NCI-H1105 (cell line): ENCODE data around the gene NUDT3.
"Not testable (repeated sequence)": the region's sequence is repeated elsewhere in the genome, so short reads cannot be mapped to it uniquely, and the experiment has no call there.

Experiments used
- DNase-seq: peaks from one replicate; lab custom pipeline; 2025; lab: John Stamatoyannopoulos, UW

The NUDT3 gene

DNA sequence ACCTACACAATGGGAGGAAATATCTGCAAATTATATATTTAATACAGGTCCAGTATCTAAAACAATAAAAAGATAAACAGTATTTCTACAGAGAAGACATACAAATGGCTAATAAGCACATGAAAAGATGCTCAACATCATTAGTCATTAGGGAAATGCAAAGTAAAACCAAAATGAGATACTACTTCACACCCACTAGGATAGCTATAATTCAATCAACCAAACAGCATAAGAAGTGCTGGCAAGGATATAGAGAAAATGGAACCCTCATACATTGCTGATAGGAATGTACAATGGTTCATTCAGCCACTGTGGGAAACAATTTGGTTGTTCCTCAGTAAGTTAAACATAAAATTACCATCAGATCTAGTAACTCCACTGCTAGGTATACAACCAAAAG lies 48.7 kb downstream of the NUDT3 start:
- no peak for DNase-seq

DNA sequence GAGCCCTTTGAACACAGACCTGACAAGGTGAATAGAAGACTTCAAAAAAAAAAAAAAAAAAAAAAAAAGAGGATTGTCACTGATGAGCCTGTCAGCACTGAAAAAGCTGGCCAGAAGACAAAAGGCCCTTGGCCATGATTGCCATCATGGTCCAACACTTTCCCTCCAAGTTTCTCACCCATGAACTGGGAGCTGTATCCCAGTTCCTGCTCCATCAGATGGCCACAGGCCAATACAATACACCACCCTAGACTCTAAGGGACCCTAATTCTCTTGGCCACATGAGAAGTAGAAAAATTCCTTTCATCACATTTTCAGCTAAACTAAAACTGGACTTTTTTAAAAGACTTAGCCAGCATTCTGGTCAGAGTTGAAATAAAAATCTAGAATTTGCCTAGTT lies 50.2 kb downstream of the NUDT3 start:
- no peak for DNase-seq

DNA sequence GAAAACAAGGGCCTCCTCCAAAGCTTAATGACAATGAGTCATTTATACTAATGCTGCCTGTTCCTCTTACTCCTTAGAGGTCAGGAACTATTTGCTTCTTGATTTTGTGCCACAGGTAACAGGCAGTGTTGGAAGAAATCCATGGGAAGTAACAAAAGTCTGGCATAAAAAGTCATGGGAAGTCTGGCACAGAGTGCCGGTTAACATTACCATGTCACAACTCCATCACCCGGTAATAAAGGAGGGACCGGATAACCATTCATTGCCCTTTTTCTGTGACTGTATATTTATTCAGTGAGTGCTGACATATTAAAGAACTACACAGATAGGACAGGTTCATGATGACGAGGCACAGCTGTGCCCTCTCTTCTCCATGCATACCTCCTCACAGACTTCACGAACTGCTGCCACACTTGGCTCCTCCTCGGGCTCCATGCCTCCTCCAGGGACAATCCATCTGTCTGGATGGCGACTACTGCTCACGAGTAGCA lies 50.9 kb downstream of the NUDT3 start:
- no peak for DNase-seq

DNA sequence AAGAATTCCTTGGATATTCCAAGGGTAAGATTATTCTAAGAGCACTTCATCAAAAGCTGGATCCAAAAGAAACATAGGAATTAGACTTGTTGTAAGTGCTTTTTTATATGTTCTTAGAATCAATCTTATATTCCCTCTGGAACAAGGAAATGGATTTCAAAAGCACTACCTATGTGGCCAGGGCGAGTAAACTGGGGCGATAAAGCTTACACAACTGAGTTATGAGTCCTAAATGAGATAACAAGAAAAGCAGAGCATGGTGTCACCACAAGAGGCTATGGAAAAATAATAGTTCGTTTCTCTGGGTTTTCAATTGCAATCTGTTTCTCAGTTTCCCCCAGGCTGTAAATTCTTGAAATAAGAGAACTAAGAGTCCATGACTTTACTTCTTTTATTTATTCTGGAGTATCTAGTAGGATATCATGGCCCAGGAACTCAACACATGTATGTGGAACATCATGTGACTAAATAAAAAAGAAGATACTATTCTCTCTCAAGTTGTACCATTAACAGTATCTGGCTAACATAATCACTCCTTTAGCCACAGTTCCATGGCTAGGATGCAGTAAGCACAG lies 51.5 kb downstream of the NUDT3 start:
- DNase-seq: no peak

DNA sequence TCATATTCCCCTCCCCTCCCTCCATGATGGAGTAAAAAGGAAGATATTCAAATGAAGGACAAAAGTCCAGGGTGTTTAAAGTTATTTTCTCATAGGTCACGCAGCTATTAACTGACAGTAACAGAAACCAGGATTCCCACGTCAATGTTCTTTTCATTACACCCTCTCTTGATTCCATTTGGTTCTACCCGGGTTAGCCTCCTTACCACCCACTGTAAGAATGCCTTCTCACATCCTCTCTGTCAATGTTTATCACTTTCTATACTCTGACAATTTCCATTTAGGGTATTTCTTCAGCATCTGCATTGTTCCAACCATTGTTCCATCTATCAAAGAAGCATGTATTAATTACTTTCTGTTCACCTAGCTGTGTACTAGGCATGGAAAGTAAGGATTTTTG lies 52.1 kb downstream of the NUDT3 start:
- no peak for DNase-seq

DNA sequence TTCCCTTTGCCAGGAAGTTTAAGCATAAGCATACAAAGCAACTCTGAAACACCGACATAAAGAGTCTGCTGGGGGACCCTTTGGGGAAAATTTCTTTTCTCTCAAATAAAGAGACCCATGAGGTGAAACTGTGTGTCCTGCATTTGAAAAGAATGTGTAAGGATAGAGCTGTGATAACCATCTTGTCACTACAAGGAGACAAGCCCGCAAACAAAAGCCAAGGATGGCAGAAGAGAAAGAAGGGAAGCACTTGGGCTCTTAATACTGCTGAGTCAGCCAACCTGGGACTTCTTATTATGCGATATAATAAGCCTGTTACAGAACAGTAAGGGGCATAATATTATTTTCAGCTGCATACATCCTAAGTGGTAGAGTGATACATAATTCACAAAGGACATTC lies 52.5 kb downstream of the NUDT3 start:
- no peak for DNase-seq

DNA sequence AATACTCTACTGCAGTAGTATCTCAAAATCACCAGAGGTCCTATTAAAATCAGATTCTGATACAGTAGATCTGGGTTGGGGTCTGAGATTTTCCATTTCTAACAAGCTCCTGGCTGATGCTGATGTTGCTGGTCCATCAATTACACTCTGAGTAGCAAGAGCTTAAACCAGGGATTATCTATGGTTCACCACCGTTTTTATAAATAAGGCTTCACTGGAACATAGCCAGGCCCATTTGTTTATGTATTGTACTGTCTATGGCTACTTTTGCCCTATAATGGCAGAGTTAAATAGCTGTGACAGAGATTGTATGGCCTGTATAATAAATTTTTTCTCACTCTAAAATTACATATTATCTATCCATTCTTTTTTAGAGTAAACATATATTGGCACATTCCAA lies 53.0 kb downstream of the NUDT3 start:
- DNase-seq: no peak

DNA sequence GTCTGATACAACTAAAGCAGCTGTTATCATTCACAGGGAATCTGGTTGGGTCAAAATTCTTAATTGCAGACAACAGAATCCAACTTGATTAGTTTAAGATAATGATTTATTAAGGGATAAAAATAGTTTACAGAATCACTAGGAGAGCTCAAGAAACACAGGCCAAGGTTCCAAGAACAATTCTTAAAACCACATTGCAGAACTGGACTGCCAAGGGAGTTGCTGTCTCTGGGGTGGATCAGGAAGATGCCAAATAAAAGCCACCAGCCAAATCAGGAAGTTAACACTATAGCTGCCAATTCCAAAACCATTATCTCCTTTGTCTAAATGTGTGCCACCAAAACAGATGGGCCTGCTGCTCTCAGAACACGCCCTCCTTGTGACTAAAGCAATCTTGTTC lies 53.7 kb downstream of the NUDT3 start:
- no peak for DNase-seq

DNA sequence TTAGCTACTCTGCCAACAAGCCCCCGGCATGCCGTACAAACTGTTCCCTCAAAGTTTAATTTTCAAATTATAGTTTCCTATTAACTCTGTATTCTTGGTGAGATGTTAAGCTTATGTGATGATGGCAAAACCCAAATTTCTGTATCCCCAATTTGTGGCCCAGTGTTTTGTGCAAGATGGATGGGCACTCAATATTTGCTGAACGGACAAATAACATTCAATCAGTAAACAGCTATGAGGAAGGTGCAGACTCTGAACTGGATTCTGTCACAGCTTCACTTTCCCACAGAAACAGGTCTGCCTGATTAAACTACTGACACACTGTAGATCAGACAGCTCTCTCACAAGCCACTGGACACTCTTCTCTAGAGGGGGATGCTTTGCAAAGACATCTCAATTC lies 54.1 kb downstream of the NUDT3 start:
- no peak for DNase-seq

DNA sequence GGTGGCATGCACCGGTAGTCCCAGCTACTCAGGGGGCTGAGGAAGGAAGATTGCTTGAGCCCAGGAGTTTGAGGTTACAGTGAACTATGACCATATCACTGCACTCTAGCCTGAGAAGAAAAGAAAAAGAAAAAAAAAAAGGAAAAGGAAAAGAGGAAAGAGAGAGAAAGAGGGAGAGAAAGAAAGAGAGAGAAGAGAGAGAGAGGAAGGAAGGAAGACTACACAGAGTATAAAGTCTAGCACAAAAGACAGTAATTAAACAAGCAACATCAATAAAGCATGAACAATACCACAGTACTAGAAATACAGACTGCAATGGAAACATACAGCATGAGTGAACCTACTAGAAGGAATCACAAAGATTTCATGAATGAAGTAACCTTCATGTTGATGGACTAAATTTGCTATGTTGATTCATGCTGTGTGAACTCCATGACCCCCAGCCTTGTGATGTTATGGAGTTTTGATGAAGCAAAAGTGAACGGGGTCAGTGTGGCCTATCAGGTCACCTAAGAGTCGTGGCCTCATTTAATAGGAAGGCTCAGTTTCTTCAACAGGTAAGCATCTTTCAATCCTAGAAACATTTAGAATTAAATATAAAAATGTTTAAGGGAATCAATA lies 57.6 kb downstream of the NUDT3 start:
- no peak for DNase-seq

DNA sequence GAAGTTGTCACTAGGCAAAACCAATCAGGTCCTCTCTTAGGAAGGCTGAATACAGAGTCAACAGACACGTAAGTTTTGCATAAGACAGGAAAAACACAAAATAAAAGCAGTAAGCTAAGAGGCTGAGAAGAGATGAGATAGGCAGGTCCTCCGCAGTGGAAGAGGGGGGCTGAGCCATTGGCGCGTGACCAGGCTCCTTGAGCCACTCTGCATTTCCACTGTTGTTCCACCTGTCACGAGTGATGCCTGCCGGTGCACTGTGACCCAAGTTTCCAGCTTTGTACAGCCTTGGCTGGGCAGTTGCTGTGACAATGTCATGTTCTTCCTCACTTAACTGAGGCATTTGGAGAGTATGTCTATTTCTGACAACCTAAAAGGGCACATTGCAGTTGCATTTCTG lies 58.6 kb downstream of the NUDT3 start:
- no peak for DNase-seq

DNA sequence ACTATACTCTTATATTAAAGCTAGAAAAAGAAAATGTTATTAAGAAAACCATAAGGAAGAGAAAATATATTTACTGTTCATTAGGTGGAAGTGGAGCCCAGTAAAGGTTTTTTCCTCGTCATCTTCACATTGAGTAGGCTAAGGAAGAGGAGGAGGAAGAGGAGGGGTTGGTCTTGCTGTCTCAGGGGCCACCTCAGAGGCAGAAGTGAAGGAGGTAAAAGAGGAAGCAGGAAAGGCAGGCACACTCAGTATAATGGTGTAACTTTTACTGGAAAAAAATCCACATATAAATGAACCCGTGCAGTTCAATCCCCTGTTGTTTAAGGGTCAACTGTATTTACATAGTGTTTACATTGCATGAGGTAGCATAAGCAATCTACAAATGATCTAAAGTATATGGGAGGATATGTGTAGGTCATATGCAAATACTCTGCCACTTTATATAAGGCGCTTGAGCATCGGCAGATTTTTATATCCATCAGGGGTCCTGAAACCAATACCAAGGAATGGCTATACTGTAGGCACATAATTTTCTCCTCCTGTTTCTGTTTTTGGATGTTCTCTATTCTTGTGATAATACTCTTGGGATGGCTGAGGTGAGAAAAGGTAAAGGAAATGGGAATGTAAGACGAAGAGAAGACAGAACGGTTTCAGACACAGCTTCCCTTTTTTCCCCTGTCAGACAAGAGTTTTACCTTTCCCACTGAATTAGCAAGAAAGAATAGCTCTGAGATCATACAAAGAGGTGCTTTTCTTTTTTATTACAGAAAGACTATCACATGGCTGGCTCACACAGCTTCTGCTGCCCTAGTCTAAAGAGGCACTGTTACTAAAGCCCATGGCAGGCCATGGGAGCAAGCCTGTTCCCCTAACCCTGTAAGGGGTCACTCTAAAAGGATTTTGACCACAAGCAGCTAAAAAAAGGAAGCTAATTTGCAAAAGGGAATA lies 59.9 kb downstream of the NUDT3 start:
- DNase-seq: no peak

DNA sequence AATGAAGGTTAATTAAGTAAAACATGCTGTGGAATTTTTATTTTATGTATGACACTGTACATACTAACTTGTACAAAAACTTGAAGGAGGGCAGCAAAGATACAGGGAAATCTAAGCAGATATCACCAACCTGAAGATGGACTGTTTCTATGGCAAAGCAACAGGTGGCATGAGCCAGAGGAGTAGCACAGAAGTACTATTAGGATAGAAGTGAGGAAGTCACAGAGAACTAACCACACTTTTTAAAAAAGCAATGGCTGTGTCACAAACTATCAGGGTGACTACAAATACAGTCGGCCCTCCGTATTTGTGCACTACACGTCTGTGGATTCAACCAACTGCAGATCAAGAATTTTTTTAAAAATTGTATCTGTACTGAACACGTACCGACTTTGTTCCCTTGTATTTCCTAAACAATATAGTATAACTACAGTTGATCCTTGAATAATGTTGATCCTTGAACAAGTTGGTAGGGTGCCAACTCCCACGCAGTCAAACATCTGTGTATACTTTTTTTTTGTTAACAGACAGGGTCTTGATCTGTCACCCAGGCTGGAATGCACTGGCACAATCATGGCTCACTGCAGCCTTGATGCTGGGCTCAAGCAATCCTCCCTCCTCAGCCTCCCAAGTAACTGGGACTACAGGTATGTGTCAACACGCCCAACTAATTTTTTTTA lies 61.0 kb downstream of the NUDT3 start:
- no peak for DNase-seq

DNA sequence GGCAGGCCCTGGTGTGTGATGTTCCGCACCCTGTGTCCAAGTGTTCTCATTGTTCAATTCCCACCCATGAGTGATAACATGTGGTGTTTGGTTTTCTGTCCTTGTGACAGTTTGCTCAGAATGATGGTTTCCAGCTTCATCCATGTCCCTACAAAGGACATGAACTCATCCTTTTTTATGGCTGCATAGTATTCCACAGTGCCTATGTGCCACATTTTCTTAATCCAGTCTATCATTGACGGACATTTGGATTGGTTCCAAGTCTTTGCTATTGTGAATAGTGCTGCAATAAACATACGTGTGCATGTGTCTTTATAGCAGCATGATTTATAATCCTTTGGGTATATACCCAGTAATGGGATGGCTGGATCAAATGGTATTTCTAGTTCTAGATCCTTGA lies 62.7 kb downstream of the NUDT3 start:
- DNase-seq: not testable (repeated sequence)

DNA sequence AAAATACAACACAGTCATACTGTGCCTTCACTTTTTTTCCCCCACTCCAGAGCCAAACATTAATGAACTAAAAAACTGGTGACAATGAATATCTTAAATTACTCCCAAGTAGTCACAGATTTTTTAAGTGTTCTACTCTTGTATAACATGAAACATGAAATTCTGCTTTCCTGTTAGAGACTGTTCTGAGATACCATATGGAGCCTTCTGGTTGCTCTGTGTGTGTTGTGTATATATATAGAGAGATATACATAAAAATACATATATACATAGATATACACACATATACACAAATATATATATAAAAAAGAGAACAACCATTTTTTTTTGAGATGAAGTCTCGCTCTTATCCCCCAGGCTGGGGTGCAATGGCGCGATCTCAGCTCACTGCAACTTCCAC lies 63.5 kb downstream of the NUDT3 start:
- no peak for DNase-seq

DNA sequence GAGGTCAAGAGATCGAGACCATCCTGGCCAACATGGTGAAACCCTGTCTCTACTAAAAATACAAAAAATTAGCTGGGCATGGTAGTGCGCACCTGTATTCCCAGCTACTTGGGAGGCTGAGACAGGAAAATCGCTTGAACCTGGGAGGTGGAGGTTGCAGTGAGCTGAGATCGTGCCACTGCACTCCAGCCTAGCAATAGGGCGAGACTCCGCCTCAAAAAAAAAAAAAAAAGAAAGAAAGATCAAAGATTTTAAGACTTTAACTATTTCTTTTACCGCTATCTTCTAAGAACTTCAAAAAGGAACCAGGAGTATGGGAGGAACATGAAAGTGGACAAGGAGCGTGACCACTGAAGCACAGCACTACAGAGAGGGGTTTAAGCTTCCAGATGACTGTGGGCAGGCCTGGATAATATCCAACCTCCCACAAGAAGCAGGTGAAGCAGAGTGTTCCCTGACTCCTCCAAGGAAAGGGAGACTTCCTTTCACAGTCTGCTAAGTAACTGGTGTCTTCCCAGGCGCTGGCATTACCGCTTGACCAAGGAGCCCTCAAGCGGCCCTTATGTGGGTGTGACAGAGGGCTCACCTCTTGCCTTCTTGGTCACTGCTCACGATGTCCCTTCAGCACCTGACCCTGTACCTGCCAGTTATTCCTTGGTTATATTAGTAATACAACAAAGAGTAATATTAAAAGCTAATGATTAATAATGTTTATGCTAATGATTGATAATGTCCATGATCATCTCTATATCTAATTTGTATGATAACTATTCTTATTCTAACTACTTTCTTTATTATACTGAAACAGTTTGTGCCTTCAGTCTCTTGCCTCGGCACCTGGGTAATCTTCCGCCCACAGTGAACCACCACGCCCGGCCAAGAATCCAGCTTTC lies 64.9 kb downstream of the NUDT3 start:
- DNase-seq: not testable (repeated sequence)

DNA sequence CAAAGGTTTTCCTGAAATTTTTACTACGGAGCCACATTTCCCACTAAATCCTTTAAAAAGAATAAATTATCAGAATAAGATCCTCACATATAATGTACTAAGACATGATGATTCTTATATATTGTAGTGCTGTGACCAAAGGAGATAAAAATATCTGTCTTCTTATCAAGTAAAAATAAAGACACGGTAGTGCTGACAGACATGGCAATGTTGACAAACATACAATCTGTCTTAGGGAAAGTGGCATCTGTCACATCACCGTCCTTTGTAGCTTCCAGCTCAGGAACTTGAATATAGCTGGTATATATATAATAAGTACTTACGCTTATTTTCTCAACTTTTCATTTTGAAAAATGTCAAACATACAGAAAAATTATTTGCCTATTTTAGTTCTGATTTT lies 66.8 kb downstream of the NUDT3 start:
- DNase-seq: no peak

DNA sequence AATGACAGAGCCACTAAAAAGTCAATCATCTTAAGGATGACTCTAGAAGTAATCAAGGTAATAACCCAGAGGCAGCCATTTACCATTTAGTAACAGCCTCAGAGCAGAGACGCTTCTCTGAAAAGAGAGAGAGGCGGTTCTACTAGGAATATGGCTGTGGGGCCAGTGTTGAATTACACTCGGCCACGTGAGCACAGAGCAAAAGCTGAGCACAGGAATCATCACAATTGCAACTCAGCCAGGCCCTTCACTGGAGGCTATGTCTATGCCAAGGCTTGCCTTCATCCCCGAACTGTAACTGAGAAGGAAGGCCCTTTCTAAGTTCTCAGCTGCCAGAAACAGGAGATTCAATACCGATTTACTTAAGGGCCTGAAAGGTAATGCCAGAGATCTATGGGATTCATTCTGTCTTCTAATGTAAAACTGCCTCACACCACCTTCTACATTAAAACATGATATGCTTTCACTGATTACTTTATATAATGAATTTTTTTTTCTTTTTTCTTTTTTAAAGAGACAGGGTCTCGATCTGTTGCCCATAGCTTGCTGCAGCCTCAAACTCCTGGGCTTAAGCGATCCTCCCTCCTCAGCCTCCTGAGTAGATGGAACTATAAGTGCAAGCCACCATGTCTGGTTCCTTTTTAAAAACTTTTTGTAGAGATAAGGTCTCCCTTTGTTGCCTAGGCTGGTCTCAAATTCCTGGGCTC lies 67.6 kb downstream of the NUDT3 start:
- DNase-seq: no peak

DNA sequence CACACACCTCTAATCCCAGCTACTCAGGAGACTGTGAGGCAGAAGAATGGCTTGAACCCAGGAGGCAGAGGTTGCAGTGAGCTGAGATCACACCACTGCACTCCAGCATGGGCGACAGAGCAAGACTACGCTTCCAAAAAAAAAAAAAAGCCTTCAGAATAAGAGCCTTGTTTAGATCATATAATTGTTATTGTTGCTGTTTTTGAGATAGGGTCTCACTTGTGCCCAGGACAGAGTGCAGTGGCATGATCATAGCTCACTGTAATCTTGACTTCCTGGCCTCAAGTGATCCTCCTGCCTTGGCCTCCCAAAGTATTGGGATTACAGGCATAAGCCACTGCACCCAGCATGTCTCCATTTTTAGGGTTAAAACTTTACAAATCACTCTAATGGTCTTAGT lies 68.2 kb downstream of the NUDT3 start:
- DNase-seq: not testable (repeated sequence)

DNA sequence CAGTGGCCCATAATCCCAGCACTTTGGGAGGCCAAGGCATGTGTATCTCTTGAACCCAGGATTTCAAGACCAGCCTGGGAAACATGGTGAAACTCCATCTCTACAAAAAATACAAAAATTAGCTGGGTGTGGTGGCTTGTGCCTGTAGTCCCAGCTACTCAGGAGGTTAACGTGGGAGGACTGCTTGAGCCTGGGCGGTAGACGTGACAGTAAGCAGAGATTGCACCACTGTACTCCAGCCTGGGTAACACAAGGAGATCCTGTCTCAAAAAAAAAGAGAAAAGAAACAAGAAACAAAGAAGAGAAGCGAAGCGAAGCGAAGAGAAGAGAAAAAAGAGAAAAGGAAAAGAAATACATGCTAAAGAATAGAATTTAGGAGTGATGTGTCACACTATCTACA lies 69.2 kb downstream of the NUDT3 start:
- no peak for DNase-seq

DNA sequence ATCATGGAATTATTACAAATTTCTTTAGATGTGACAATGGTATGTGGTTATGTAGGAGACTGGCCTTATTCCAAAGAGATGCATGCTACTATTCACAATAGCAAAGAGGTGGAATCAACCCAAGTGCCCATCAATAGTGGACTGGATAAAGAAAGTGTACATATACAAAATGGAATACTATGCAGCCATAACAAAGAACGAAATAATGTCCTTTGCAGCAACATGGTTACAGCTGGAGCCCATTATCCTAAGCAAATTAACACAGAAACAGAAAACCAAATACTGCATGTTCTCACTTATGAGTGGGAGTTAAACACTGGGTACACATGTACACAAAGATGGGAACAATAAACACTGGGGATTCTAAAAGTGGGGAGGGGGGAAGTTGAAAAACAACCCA lies 69.7 kb downstream of the NUDT3 start:
- DNase-seq: no peak
